ENCODE measurements around the gene GRIN2A. TPM values are rescaled to one million over a fixed set of nuclear protein-coding genes. Genes with fewer than 3 reads are reported as not detected.

GRIN2A gene
- total and polyA plus RNA-seq, 3 donors from 2014 or later: 7.0 to 20.3 (median 10.4) TPM

DNA sequence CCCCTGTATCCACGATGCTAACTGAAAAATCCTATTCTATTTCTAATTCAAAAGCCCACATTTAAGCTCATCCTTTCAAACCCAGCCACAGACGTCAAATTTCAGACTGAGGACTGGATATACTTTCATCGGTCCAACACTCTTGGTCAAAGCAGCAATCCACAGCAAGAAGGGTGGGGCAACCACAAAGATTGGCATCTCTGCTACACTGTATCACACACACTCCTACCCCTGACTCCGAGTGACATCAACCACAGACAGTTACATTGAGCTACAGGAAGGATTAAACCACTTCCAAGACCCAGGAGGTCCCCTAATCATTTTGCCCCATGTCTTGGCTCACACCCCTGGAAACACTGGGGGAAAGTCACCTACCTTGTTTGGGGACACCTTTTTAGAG, 61.3 kb downstream of the GRIN2A start:
- Histone ChIP-seq H3K36me3 (ENCODE audit: low read depth, missing control alignments) (no peaks in the 10 kb centered on the region), H3K9me3 (no peaks in the 10 kb centered on the region), H3K4me3 (no peak overlapping the region), H3K27ac (no peak overlapping the region), H3K4me1 (no peaks in the 10 kb centered on the region), H3K27me3 (no peaks in the 10 kb centered on the region)
- 68 to 79% methylated on average over 4 of the region's 4 CpGs for WGBS, 2 donors
- intact Hi-C loops (cut with DNase I; ENCODE audit: low total_unique reads): no loop called here
- TF ChIP-seq POLR2A (IDR thresholded peaks at IDR 0.05): no peak
- TF ChIP-seq, protein P1, sequence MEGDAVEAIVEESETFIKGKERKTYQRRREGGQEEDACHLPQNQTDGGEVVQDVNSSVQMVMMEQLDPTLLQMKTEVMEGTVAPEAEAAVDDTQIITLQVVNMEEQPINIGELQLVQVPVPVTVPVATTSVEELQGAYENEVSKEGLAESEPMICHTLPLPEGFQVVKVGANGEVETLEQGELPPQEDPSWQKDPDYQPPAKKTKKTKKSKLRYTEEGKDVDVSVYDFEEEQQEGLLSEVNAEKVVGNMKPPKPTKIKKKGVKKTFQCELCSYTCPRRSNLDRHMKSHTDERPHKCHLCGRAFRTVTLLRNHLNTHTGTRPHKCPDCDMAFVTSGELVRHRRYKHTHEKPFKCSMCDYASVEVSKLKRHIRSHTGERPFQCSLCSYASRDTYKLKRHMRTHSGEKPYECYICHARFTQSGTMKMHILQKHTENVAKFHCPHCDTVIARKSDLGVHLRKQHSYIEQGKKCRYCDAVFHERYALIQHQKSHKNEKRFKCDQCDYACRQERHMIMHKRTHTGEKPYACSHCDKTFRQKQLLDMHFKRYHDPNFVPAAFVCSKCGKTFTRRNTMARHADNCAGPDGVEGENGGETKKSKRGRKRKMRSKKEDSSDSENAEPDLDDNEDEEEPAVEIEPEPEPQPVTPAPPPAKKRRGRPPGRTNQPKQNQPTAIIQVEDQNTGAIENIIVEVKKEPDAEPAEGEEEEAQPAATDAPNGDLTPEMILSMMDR (IDR thresholded peaks at IDR 0.05): no peak
- no peak for DNase-seq

DNA sequence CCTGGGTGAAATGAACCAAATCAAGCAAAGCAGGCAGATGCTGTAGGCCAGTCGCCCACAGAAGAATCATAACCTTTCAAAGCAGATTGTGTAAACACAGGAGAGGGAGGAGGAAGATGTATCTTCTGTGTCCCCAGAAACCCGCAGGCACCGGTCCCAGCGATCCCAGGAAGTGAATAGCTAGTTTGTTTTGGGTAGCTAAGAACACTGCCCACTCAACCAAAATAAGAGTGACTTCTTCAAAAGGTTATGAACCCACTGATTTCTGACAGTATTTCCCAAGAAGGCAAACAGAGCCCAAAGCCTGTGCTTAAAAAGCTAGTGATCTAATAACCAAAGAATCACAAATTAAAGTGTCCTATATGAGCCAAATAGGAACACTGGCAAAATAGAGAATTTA, 67.8 kb downstream of the GRIN2A start:
- Histone ChIP-seq H3K36me3 (ENCODE audit: low read depth, missing control alignments) (no peaks in the 10 kb centered on the region), H3K27me3 (no peaks in the 10 kb centered on the region), H3K9me3 (no peaks in the 10 kb centered on the region), H3K27ac (no peak overlapping the region), H3K4me3 (no peak overlapping the region), H3K4me1 (no peaks in the 10 kb centered on the region)
- intact Hi-C loops (cut with DNase I; ENCODE audit: low total_unique reads): no loop called here
- no peak for DNase-seq
- WGBS, 2 donors: 42 to 55% methylated on average over 4 of the region's 4 CpGs
- TF ChIP-seq POLR2A (IDR thresholded peaks at IDR 0.05): no peak
- TF ChIP-seq, protein P1 (IDR thresholded peaks at IDR 0.05): no peak

DNA sequence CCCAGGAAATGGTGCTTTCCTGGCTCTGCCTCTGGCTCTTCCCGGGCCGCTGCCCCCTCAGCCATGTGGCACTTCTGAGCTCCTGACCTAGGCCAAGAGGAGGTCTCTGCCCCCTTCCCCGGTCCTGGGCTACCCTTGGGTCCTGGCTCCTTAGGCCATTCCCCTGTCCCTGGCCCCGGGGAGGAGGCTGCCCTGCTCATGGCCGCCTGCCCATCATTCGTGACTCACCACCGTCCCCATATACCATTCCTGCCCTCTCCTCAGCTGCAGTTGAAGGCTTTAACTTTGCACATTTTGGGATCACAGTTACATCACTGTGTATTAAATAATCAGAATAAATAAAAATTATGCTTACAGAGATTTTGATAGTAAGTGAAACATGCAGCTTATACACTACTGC, 69.0 kb downstream of the GRIN2A start:
- no peak for DNase-seq
- intact Hi-C loops (cut with DNase I; ENCODE audit: low total_unique reads): no loop called here
- H3K4me1 ChIP-seq: no peaks in the 10 kb centered on the region
- H3K27me3 ChIP-seq: no peaks in the 10 kb centered on the region
- no peak overlapping the region for H3K4me3 ChIP-seq
- TF ChIP-seq, protein P1 (IDR thresholded peaks at IDR 0.05): no peak
- TF ChIP-seq POLR2A (IDR thresholded peaks at IDR 0.05): no peak
- H3K9me3 ChIP-seq: no peaks in the 10 kb centered on the region
- 81 to 90% methylated on average over 7 of the region's 7 CpGs for whole genome bisulfite sequencing, 2 donors
- no peak overlapping the region for H3K27ac ChIP-seq
- no peaks in the 10 kb centered on the region for H3K36me3 ChIP-seq (ENCODE audit: low read depth, missing control alignments)

DNA sequence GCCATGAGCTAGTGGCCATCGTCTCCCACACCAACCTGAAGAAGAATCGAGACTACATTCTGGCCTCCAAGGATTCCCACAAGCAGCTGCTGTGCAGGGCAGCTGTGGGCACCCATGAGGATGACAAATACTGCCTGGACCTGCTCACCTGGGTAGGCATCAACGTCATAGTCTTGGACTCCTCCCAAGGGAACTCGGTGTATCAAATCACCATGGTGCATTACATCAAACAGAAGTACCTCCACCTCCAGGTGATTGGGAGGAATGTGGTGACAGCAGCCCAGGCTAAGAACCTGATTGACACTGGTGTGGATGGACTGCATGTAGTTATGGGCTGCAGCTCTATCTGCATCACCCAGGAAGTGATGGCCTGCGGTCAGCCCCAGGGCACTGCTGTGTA, 70.2 kb downstream of the GRIN2A start:
- intact Hi-C loops (cut with DNase I; ENCODE audit: low total_unique reads): no loop called here

More for the DNA sequence above, 70.2 kb downstream of the GRIN2A start:
- H3K36me3 ChIP-seq (ENCODE audit: low read depth, missing control alignments): no peaks in the 10 kb centered on the region
- no peak for DNase-seq
- no peak overlapping the region for H3K27ac ChIP-seq
- H3K9me3 ChIP-seq: no peaks in the 10 kb centered on the region
- TF ChIP-seq, protein P1 (IDR thresholded peaks at IDR 0.05): no peak
- no peak for TF ChIP-seq POLR2A (IDR thresholded peaks at IDR 0.05)
- no peaks in the 10 kb centered on the region for H3K4me1 ChIP-seq
- WGBS, 2 donors: 90 to 97% methylated on average over 5 of the region's 5 CpGs
- H3K27me3 ChIP-seq: no peaks in the 10 kb centered on the region
- H3K4me3 ChIP-seq: no peak overlapping the region
